HepG2 (cell line): Measurements from ENCODE around the gene CLDN19. TPM values are rescaled to one million over a fixed set of nuclear protein-coding genes. Genes with fewer than 3 reads are reported as not detected.
A peak's percentile ranks its signal among the peaks of the same experiment; 100 is the strongest.

Experiments used
- ARNTL ChIP-seq: sonication (generic); formaldehyde crosslinking; IDR thresholded peaks from 2 replicates; pipeline ENCODE4 v1.4.0; 2020; ENCODE audit warnings: mild to moderate bottlenecking, missing genetic modification reagents
- BRF2 ChIP-seq: sonication (generic); formaldehyde crosslinking; IDR thresholded peaks from 2 replicates; pipeline ENCODE4 v1.8.1; 2022; ENCODE audit warnings: mild to moderate bottlenecking, missing genetic modification reagents
- ESRRA ChIP-seq: sonication (generic); formaldehyde crosslinking; IDR thresholded peaks from 2 replicates; pipeline ENCODE4 v1.5.1; 2020; ENCODE audit warnings: mild to moderate bottlenecking, low read depth, missing genetic modification reagents
- FOSL1 ChIP-seq: sonication (generic); formaldehyde crosslinking; IDR thresholded peaks from 2 replicates; pipeline ENCODE4 v1.9.0; 2021; ENCODE audit warnings: missing genetic modification reagents, borderline replicate concordance
- FOXC1 ChIP-seq: sonication (generic); formaldehyde crosslinking; IDR thresholded peaks from 2 replicates; pipeline ENCODE4 v1.8.0; 2022; ENCODE audit warnings: mild to moderate bottlenecking, missing genetic modification reagents, borderline replicate concordance
- GPN1 ChIP-seq: sonication (generic); formaldehyde crosslinking; IDR thresholded peaks from 2 replicates; pipeline ENCODE4 v1.5.1; 2020; ENCODE audit warnings: missing genetic modification reagents, borderline replicate concordance
- ISL2 ChIP-seq: sonication (generic); formaldehyde crosslinking; IDR thresholded peaks from 2 replicates; pipeline ENCODE4 v1.5.0; 2020; ENCODE audit warnings: missing genetic modification reagents
- MED1 ChIP-seq: sonication (generic); formaldehyde crosslinking; IDR thresholded peaks from 2 replicates; pipeline ENCODE4 v1.4.0; 2020; ENCODE audit warnings: missing genetic modification reagents
- NFIB ChIP-seq: sonication (generic); formaldehyde crosslinking; IDR thresholded peaks from 2 replicates; pipeline ENCODE4 v1.9.0; 2021; ENCODE audit warnings: missing genetic modification reagents, mild to moderate bottlenecking, borderline replicate concordance
- NR1H2 ChIP-seq: sonication (generic); formaldehyde crosslinking; IDR thresholded peaks from 2 replicates; pipeline ENCODE4 v1.8.1; 2022; ENCODE audit warnings: low read depth, missing genetic modification reagents, borderline replicate concordance
- POGK ChIP-seq: sonication (generic); formaldehyde crosslinking; conservative IDR thresholded peaks from 2 replicates; pipeline ENCODE4 v1.8.0; 2022; ENCODE audit warnings: mild to moderate bottlenecking, moderate library complexity, missing genetic modification reagents
- SMARCC2 ChIP-seq: fragments of 450-650 bp; IDR thresholded peaks from 2 replicates; pipeline ENCODE4 v1.6.1; 2017; ENCODE audit warnings: antibody characterized with exemption, mild to moderate bottlenecking
- SPEN ChIP-seq: sonication (generic); formaldehyde crosslinking; IDR thresholded peaks from 2 replicates; pipeline ENCODE4 v1.5.1; 2020; ENCODE audit warnings: low read depth, mild to moderate bottlenecking, missing genetic modification reagents
- TAF1 ChIP-seq: sonication (generic); formaldehyde crosslinking; IDR thresholded peaks from 2 replicates; pipeline ENCODE4 v1.4.0; 2020; ENCODE audit warnings: missing genetic modification reagents
- TAF15 ChIP-seq: fragments of 200-400 bp; formaldehyde crosslinking; IDR thresholded peaks from one replicate; pipeline ENCODE4 v1.6.1; 2018; ENCODE audit warnings: mild to moderate bottlenecking, low read depth, low read length; ENCODE audit not compliant: poor library complexity, severe bottlenecking
- TBX2 ChIP-seq: sonication (generic); formaldehyde crosslinking; IDR thresholded peaks from 2 replicates; pipeline ENCODE4 v1.5.0; 2020; ENCODE audit warnings: missing genetic modification reagents, mild to moderate bottlenecking, borderline replicate concordance
- YEATS2 ChIP-seq: sonication (generic); formaldehyde crosslinking; IDR thresholded peaks from 2 replicates; pipeline ENCODE4 v1.4.0; 2020; ENCODE audit warnings: missing genetic modification reagents, borderline replicate concordance
- ZMYM2 ChIP-seq: sonication (generic); formaldehyde crosslinking; IDR thresholded peaks from 2 replicates; pipeline ENCODE4 v1.8.0; 2022; ENCODE audit warnings: mild to moderate bottlenecking, missing genetic modification reagents
- ZNF3 ChIP-seq: IDR thresholded peaks from 2 replicates; pipeline ENCODE4 v1.7.0; 2017; ENCODE audit warnings: inconsistent platforms
- ZNF367 ChIP-seq: sonication (generic); formaldehyde crosslinking; IDR thresholded peaks from 2 replicates; pipeline ENCODE4 v1.4.0; 2020; ENCODE audit warnings: missing genetic modification reagents, borderline replicate concordance
- ZNF512B ChIP-seq: sonication (generic); formaldehyde crosslinking; IDR thresholded peaks from 2 replicates; pipeline ENCODE4 v1.5.1; 2020; ENCODE audit warnings: missing genetic modification reagents, mild to moderate bottlenecking, borderline replicate concordance
- ZNF547 ChIP-seq: sonication (generic); formaldehyde crosslinking; IDR thresholded peaks from 2 replicates; pipeline ENCODE4 v1.5.1; 2020; ENCODE audit warnings: mild to moderate bottlenecking, missing genetic modification reagents
- ZNF720 ChIP-seq: sonication (generic); formaldehyde crosslinking; IDR thresholded peaks from 2 replicates; pipeline ENCODE4 v1.4.0; 2020; ENCODE audit warnings: missing genetic modification reagents
- ZNF773 ChIP-seq: sonication (generic); formaldehyde crosslinking; IDR thresholded peaks from 2 replicates; pipeline ENCODE4 v1.4.0; 2020; ENCODE audit warnings: missing genetic modification reagents, borderline replicate concordance
- ZNF782 ChIP-seq: sonication (generic); formaldehyde crosslinking; IDR thresholded peaks from 2 replicates; pipeline ENCODE4 v1.4.0; 2020; ENCODE audit warnings: missing genetic modification reagents, mild to moderate bottlenecking, borderline replicate concordance
- ZSCAN30 ChIP-seq: sonication (generic); formaldehyde crosslinking; IDR thresholded peaks from 2 replicates; pipeline ENCODE4 v1.5.0; 2020; ENCODE audit warnings: mild to moderate bottlenecking, missing genetic modification reagents
- polyA plus RNA-seq, 8 experiments: library from polyadenylated mRNA; depleted of rRNA in 3 of 8; stranded (reverse) in 7 of 8; unstranded in 1 of 8; fragments of >200 nt; fragmentation: Illumina TruSeq in 4 of 8; extraction: Trizol in 4 of 8; gene quantifications; 2 replicates each; pipeline versions ENCODE4 v1.2.1 to v1.2.3, GENCODE V29; 2011 to 2016; ENCODE audit warnings: low read depth in 4 of 8, missing spikeins in 1 of 8, mixed read lengths in 1 of 8; ENCODE audit not compliant: insufficient read depth in 1 of 8
- total RNA-seq, 5 experiments: library from RNA; depleted of rRNA; stranded (reverse); fragments of >200 nt; fragmentation: Illumina TruSeq; extraction: Trizol; gene quantifications; 2 replicates each; pipeline ENCODE4 v1.2.3, GENCODE V29; 2016; ENCODE audit warnings: low read depth in 1 of 5

Gene CLDN19
- total and polyA plus RNA-seq, 2 of the 13 experiments (the other 11 are each of a cell fraction or from before 2014, with no cell fraction given) = 5.0 to 7.6 TPM

- no peak; the same call in 1 of the 2 replicates for TF ChIP-seq TBX2
- TF ChIP-seq ISL2 = peak; percentile 66
- no peak for TF ChIP-seq ZNF512B
- TF ChIP-seq YEATS2 = peak; percentile 10; the same call in 1 of the 2 replicates
- TF ChIP-seq SPEN (CRISPR knock-in tag) = no peak; the same call in 1 of the 2 replicates
- TF ChIP-seq ARNTL (CRISPR knock-in tag) = peak; percentile 33; the same call in 1 of the 2 replicates
- peak; percentile 81 for TF ChIP-seq ZNF367 (CRISPR knock-in tag)
- TF ChIP-seq FOXC1 (CRISPR knock-in tag) = peak; percentile 44
- TF ChIP-seq ZNF782 (CRISPR knock-in tag) = 0 out of 2 replicates have a peak, but pooled peaks have one; percentile 65
- TF ChIP-seq NFIB (CRISPR knock-in tag) = no peak
- TF ChIP-seq ZNF547 (CRISPR knock-in tag) = peak; percentile 20; the same call in 1 of the 2 replicates
- no peak for TF ChIP-seq FOSL1 (CRISPR knock-in tag)
- TF ChIP-seq SMARCC2 = no peak
- TF ChIP-seq ESRRA (CRISPR knock-in tag) = no peak
- TF ChIP-seq MED1 (CRISPR knock-in tag) = peak; percentile 54
- no peak for TF ChIP-seq ZNF720 (CRISPR knock-in tag)
- TF ChIP-seq NR1H2 (CRISPR knock-in tag) = no peak
- TF ChIP-seq BRF2 = no peak
- TF ChIP-seq ZMYM2 (CRISPR knock-in tag) = no peak
- TF ChIP-seq ZNF3 (CRISPR knock-in tag) = no peak
- no peak for TF ChIP-seq GPN1 (CRISPR knock-in tag)
- no peak for TF ChIP-seq ZSCAN30 (CRISPR knock-in tag)
- TF ChIP-seq ZNF773 (CRISPR knock-in tag) = no peak; the same call in 1 of the 2 replicates
- TF ChIP-seq TAF15 = peak; percentile 56
- TF ChIP-seq TAF1 (CRISPR knock-in tag) = peak; percentile 88
- no peak for TF ChIP-seq POGK
Measured at GRCh38 chr1:42766741-42767509, 26.9 kb upstream of the CLDN19 start, which contains the start of the genes C1orf50 and P3H1 (continued).
